NCI-H510A treated with DMSO at 0.1 percent for 48 hours (cell line): ENCODE results near the gene ARID5B.

Source experiments
- DNase-seq: peaks from one replicate; lab custom pipeline; 2025; lab: John Stamatoyannopoulos, UW

The ARID5B gene

GRCh38 chr10:62098278-62099121 lies 197.0 kb downstream of the ARID5B start:
- no peak for DNase-seq

GRCh38 chr10:62099299-62099698 lies 197.8 kb downstream of the ARID5B start:
- DNase-seq: no peak

- no peak for DNase-seq
Measured at GRCh38 chr10:62103857-62104256, 202.4 kb downstream of the ARID5B start.

- no peak for DNase-seq
Measured at GRCh38 chr10:62106929-62107519, 205.5 kb downstream of the ARID5B start.

- no peak for DNase-seq
Measured at GRCh38 chr10:62108759-62109586, 207.5 kb downstream of the ARID5B start.

- no peak for DNase-seq
Measured at GRCh38 chr10:62109587-62110293, 208.2 kb downstream of the ARID5B start.

- no peak for DNase-seq
Measured at GRCh38 chr10:62112300-62112699, 210.8 kb downstream of the ARID5B start.

GRCh38 chr10:62112963-62113362 lies 211.5 kb downstream of the ARID5B start:
- no peak for DNase-seq

- DNase-seq: no peak
Measured at GRCh38 chr10:62113680-62114079, 212.2 kb downstream of the ARID5B start.

GRCh38 chr10:62115321-62115720 lies 213.8 kb downstream of the ARID5B start:
- no peak for DNase-seq

- no peak for DNase-seq
Measured at GRCh38 chr10:62115842-62116241, 214.3 kb downstream of the ARID5B start.

GRCh38 chr10:62116896-62117295 lies 215.4 kb downstream of the ARID5B start:
- peak; percentile 31 for DNase-seq

- no peak for DNase-seq
Measured at GRCh38 chr10:62121187-62121530, 219.7 kb downstream of the ARID5B start.

- DNase-seq: no peak
Measured at GRCh38 chr10:62127975-62128374, 226.5 kb downstream of the ARID5B start.

GRCh38 chr10:62130948-62131347 lies 229.4 kb downstream of the ARID5B start:
- DNase-seq: no peak

GRCh38 chr10:62131724-62132123 lies 230.2 kb downstream of the ARID5B start:
- DNase-seq: no peak

- no peak for DNase-seq
Measured at GRCh38 chr10:62133618-62134017, 232.1 kb downstream of the ARID5B start.

GRCh38 chr10:62136931-62137330 lies 235.4 kb downstream of the ARID5B start:
- no peak for DNase-seq
